ENCODE measurements around the gene RERE.
"Not testable (repeated sequence)": the region's sequence is repeated elsewhere in the genome, so short reads cannot be mapped to it uniquely, and the experiment has no call there.

The RERE gene

DNA sequence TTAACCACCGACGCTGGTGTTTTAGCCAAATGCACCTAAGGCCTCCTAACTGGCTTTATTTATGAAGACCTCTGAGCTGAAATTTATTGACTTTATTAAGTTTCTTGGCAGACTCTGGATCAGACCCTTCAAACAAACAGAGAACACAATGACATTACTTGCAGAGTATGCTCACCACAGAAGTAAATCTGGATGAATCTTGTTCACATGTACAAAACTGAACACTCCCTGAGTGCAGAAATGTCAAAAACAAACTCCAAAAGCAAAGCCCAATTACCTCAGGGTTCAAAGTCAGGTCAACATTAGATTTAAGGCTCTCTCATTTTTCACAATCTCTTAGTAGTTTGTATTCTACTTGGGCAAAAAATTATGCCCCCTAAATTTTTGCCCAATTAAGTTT lies 280.9 kb downstream of the RERE start:
- no peak for DNase-seq

DNA sequence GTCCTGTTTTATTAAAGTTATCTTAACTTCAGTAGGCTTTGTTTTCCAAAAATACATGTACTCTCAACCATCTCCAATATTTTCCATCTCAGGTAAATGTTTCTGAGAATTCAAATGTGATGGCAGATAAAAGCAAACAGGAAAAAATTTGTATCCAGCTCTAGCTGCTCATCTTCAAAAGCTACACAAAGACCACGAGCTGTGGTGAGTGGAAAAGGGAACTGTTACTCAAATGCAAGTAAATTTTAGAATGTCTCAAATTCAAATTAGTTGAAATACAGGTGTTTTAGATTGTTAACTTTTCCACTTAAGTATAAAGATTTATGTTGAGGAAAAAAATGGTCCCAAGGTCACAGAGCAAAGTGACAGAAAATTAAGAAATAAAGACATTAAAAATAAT lies 283.5 kb downstream of the RERE start:
- no peak for DNase-seq

DNA sequence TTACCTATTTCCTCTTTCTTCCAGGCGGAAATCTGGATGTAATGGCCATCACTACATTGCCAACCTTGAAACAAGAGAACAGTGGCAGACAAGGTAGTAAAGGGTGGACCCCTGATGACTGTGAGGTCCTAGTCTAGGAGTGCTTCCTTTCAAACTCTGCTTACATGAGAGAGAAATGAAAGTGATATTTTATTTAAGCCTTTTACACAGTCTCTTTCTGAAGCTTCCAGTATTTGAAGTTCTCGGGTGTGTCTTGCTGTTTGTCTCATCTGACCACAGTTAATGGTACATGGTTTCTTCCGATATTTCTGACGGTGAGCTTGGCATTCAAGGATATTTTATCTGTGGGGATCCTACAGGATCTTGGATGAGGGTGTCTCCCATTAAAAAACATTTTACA lies 284.3 kb downstream of the RERE start:
- DNase-seq = no peak

DNA sequence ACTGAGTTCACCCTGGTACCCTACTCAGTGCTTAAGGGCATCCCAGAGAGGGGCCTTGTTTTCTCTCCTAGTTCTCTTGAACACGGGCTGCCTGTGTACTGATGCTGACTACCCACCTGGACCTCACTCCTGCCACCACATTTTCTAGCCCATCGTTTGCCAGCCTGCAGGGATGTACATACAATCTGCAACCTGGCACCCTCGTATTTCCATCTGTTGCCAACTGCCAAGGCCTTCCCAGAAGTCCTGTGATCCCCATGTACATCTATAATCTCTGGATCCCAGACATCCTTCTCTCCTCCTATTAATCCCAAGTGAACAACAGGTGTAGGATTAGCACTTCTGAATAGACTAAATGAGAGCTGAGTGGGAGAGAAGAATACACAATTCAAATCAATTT lies 287.5 kb downstream of the RERE start:
- DNase-seq = no peak

DNA sequence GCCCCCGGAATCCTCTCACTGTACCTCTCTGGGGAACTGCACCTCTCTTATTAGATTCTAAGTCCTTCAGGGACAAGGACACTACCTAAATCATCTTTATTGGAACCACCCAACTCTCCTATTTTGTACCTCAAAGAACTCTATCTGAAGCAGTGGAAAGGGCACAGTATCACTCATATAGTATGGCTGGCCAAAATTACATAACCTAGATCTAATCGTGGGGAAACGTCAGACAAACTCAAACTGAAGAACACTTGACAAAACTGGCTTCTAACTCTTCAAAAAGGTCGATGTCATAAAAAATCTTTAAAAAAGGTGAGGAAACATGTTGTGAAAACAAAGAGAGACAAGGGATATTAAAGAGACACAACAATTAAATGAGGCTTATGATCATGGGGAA lies 289.5 kb downstream of the RERE start:
- no peak for DNase-seq

DNA sequence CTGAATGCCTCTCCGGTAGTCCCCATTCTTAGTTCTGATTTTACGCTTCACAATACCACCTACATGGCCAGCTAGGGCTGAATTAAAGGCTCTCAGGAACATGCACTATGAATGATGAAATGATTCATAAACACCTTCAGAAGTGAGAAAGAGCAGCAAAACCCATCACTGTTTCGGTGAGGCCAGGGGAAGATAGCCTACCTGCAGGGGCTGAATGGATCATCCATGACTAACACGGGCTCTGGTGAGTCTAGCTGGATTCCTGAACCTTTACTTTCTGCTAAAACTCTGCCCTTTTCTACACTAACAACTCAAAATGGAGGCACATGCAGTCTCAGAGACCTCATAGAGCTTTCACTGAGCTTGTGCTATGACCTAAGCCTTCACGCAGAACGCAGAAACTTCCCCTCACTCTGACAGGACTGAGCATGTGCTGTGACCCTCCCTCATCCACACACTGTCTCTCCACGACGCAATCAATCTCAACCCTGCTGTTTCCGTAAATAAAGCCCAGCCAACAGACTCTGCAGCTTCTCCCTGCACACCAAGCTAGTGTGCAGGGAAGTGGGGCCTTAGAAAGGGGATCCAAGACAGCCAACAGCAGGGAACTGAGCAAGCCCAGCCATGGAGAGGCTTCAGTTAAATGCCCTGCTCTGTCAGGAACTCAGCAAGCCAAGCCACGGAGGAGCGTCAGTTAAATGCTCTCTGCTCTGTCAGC lies 291.7 kb downstream of the RERE start:
- DNase-seq = peak; percentile 26 to 77

DNA sequence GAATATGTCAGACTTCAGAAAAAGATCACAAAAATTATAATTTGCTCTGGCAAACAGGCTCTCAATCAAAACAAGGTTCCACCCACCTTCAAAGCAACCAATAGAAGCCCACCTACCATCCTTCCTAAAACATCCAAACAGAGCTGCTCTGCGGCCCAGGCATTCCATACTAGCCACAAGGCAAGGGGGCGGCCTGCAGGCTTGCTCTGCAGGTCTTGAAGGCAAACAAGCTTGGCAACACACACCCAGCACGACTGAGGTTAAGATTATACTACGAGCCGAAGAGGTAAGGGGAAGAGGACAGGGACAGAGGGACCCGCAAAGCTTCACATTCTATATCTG lies 292.3 kb downstream of the RERE start:
- no peak for DNase-seq

DNA sequence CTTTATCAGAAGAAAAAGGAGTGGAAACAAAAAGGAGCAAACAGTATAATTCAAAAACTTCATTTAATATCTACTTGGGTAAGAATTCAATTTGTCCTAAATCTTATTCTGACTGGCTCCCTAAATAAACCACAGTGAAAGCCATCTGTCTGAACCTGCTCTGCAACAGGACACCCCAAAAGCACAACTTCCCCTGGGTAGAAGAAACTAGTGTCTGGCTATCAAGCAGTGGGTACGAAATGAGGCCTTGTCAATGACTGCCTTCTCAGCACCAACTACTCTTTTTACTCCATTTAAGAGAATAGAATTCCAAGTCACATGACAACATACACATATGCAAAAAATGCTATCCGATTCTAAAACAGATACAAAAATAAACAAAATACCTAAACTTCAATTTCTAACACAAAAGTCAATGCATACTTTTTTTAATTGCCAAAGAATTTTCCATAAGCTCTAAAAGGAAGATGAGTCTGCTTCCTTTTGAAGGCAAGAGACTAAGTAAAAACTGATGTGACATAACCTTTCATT lies 292.7 kb downstream of the RERE start:
- DNase-seq = no peak

DNA sequence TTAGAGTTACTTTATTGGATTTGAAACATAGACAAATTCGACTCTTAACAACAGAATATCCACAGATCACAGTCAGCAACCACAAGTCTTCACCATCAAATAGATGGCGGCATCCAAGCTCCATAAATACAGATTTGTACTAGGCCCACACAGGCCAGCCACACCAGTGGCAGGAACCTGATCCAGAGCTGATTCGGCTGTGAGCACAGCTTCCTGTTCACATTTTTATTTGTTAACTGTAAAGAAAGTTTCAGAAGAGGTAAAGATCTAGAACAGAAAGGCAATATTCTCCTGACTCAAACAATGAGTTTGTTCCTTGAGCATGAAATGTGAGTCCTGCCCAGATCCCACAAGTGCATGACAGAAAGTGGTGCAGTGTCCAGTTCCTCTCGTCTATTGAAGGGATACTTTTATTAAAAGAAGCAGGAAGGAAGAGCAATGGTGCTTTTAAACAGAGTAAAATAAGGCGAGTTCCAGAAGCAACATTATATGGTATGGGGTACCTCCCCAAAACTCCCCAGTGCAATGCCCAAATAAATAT lies 293.7 kb downstream of the RERE start:
- DNase-seq = no peak

DNA sequence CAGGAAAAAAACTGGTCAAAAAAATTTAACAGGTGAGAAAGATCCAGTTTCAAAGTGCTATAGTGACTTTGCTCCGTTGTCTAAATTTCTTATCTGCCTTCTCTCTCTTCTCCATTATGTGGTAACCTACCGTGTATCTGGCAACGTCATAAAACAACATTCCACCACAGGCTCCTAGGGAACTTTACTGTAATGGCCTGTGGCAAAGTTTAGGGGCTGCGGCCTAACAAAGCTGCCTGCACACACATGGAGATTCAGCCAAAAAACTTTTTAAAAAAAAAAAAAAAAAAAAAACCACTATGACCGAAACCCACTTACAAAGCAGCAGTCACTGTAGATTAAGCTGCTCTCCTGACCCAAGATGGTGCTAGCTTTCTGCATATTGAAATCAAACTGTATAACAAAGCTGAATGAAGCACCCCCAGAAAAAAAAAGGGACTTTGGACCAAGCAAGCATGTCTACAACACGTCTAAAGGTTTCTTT lies 296.9 kb downstream of the RERE start:
- no peak for DNase-seq

DNA sequence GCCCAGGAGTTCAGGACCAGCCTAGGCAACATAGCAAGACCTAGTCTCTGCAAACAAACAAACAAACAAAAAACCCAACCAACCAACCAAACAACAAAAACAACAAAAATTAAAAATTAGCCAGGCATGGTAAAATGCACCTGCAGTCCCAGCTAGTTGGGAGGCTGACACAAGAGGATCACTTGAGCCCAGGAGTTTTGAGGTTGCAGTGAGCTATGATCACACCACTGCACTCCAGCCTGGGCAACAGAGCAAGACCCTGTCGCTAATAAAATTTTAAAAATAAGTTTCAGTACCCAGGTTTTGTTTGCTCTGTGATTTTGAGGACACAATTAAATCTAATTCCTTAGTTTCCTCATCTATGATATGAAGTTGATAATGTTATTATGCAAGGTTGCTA lies 298.3 kb downstream of the RERE start:
- no peak for DNase-seq

DNA sequence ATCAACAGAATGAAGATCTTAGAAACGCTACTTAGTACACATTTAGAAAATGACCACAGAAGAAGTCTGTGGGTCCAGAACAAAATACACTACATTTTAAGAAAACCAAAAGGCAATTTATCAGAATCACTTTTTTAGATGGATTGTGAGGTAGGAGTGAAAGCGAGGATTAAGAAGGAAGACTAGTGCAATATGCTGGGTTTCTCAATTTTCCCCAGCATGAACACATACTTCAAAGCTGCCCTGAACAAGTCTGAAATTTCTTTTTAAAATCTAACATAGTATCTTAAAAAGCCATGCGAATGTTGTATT lies 299.0 kb downstream of the RERE start:
- DNase-seq = no peak

DNA sequence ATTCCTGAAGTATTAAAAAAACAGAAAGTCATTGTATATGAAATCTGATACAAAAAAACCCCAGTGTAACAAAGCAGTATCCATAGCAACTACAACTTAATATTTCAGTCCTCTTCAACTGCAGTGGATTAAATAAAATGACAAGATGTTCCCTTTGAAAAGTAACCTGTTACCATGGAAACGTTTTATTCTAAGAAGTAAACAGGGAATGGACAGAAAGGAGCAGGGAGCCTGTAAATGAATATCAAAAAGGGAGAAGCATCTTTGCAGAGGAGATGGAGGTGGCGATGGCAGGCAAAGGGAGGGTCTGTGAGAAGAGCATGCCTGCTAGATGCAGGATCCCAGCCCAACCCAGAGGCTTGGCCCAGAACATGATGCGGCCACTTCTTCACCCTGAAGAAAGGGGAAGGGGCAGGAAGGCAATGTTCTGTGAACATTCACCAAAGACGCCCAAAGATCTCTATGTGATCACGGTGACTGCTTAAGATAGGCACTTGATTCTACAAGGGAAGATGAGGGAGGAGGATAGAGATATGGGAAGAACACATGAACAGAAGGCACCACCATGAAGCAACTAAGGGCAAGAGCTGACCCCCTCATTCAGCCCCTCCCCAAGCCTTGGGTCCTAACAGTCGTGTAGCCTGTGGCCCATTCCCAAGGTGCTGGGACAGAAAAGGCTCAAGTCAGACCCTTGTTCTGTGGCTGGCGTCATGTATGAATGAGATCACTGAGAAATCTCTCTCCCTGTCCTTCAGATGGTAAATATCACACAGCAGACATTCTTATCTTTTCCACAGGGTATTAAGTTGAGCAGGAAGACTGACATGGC lies 299.6 kb downstream of the RERE start:
- peak in 1 of 2 experiments; percentile 24 for DNase-seq

DNA sequence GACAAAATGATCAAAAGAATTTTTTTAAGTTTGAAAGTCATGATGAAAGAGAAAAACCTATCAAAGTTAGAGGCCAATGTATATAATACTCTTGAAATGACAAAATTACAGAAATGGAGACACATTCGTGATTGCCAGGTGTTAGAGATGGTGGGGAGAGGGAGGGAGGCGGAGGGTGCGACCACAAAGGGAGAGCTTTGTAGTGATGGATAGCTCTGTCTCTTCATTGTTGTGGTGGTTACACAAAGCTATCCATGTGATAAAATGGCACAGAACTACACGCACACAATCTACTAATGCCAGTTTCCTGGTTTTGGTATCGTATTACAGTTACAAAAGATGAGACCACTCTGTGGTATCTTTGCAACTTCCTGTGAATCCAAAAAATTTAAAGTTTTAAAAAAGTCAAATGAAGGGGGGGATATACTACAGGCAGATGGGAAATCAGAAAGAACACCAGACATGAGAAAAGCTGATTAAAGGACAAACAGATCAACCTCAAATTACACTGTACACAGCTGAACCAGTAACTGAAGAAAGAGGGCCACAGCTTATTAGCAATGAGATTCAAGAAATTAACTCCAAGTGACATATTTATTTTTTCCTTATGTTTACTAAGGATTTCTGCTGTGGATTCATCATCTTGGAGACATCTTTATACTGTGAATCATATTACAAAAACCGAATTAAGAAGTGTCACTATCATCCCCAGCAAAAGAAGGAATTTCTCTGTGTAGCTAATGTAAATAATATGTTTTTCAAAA lies 300.5 kb downstream of the RERE start:
- no peak for DNase-seq

DNA sequence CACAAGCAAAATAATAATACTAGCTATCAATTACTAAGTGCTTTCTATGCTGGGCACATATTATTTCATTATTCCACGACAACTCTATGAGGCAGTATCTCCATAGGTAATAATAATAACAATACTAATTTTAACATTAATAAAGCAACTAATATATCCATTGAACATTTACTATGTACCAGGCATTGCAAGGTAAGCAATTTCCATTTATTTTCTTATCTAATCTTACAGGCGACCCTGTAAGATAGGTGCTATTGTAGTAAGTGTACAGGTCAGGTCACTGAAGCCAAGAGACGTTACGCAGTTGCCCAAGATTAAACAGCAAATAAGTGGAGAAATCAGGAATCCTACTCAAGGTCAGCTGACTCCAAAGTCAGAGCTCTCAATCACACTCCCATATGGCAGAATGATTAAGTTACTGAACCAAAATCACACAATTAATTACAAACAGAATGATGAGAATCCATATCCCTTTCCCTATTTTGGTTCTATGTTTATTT lies 301.1 kb downstream of the RERE start:
- DNase-seq = no peak

DNA sequence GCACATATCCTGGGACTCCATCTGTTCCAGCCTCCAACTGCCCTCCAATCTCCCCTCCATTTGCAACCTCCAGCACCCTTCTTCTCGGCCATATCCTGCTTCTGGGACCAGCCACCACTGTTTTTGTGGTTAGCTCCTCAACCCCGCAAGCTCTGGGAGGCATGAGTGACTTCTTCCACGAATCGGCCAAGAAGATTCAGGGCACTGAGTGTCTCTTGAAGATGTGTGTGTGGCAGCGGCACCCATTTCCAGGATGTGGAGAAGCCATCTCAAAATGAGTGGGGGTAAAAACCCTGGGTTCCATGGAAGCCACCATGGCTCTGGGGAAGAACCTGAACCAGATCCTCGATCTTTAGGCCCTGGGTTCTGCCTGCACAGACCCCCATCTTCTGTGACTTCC lies 304.9 kb downstream of the RERE start:
- DNase-seq = no peak

DNA sequence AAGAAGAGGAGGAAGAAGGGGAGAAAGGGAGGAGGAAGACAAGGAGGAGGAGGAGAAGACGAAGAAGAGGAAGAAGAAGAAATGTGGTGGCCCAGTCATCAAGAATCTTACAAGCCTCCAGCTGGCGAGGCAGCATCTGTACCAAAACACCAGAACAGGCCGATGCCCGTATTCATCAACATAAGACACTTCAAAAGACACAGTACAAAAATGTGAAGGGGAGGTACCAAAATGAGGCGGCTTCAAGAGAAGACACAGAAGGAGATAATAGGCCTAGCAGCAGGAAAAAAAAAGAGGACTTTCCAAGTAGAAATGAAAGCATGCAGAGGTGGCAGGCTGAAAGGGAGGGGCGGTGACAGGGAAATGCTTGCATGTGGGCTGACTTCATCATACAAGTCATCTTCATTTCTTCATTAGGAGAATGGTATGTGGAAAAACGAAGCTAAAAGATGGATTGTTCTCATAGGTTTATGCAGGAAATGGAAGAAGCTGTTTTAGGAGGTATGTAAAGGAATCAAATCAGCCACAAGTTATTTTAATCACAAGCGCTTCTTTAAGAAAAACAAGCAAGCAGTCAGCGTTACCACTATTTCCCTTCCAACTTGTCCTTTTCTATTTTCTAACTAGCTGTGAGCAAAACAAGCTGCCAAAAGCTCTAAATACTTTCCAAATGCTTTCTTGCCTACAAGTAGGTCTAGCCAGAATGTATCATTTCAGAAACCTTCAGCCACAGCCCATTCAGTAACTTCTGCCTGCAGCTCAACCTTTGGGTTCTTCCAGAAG lies 307.2 kb downstream of the RERE start:
- DNase-seq = no peak

DNA sequence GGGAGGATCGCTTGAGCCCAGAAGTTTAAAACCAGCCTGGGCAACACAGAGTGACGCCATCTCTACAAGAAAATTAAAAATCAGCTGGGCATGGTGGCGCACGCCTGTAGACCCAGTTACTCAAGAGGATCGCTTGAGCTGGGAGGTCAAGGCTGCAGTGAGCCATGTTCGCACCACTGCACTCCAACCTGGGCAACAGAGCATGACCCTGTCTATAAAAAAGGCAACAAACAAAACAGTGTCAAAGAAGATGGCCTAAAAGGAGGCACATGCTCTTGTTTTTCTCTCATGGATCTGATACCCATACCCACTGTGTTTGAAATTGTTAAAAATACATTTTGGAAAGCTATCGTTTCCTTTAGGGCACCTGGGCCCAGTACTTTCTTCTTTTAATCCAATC lies 307.9 kb downstream of the RERE start:
- no peak for DNase-seq

DNA sequence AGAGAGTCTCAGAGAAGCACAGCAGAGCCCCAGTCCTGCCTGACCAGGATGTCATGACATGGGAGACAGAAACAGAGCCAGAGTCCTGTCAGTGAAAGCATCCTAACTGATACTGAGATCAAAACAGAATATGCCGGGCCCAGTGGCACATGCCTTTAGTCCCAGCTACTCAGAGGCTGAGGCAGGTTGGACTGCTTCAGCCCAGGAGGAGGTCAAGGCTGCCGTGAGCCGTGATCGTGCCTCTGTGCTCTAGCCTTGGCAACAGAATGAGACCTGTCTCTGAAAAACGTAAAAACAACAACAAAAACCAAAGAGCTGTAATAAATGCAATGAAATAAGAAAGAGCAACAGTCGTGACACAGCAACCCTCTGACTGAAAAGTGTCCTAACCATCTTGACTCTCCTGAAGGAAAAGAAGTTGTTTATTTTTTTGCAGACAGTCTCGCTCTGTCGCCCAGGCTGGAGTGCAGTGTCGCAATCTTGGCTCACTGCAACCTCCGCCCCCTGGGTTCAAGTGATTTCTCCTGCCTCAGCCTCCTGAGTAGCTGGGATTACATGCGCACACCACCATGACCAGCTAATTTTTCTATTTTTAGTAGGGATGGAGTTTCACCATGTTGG lies 310.3 kb downstream of the RERE start:
- no peak for DNase-seq

DNA sequence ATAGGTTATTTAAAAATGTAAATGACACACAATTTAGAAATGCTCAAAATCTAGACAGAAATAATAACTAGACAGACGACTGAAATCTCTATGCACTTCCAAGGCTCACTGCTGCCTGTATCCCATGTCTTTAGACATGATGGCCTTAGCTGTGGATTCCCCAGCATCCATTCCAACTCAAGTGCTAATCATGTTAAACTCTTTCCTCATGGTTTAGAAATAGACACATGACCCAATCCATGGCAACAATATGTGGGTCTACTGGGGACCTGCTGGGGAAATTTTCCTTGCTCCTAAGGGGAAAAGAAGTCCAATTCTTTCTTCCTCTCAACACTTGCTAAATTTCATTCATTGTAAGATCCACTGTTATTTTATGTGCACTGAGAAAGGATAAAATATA lies 311.0 kb downstream of the RERE start:
- DNase-seq = no peak

DNA sequence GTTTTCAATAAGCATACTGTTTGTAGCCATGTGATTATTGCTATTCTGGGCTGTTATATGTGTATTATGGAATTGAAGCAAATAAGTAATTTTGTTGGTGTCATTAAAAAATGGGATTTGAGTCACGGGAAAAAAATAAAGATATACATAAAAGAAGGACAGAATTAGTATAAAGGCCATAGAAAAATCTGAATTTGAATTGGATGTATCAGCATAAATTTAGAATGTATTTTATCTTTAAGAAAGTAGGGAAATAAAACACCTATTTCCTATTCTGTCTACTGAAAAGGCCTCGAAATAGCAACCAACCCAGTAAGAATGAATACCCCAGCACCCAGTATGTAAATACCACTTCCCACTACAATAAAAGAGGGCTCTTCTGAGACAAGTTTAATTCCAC lies 313.6 kb downstream of the RERE start:
- no peak for DNase-seq

DNA sequence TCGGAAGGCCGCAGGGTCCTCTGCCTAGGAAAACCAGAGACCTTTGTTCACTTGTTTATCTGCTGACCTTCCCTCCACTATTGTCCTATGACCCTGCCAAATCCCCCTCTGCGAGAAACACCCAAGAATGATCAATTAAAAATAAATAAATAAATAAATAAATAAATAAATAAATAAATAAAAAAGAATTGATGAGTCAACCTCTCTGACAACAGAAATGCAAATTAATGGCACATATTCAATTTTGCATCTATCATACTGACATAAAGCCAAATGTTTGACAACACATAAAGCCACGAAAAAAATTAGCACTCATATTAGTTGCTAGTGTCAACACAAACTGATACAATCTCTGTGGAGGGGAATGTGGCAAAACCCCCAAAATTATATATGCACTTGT lies 314.5 kb downstream of the RERE start:
- DNase-seq = not testable (repeated sequence)
